NCI-H460 (cell line): Measurements from ENCODE around the gene ESYT2. TPM values are rescaled to one million over a fixed set of nuclear protein-coding genes. Genes with fewer than 3 reads are reported as not detected.
"Not testable (repeated sequence)": the region's sequence is repeated elsewhere in the genome, so short reads cannot be mapped to it uniquely, and the experiment has no call there.

Experiments used
- DNase-seq: peaks from one replicate; pipeline ENCODE4 v3.0.0-alpha.2; 2016; ENCODE audit warnings: low read depth; ENCODE audit errors: extremely low read depth
- polyA plus RNA-seq: library from polyadenylated mRNA; depleted of rRNA; stranded (reverse); fragments of >200 nt; gene quantifications from 2 replicates; pipeline ENCODE4 v1.2.3, GENCODE V29; 2014; cell fraction: nucleus; rRNA removed
- total RNA-seq: library from RNA; depleted of rRNA; stranded (reverse); fragments of >200 nt; shearing (Covaris generic); gene quantifications from 2 replicates; pipeline ENCODE4 v1.2.3, GENCODE V29; 2014; rRNA removed

Gene ESYT2
- total RNA-seq: 124 and 126 TPM in 2 replicates
- polyA plus RNA-seq: 58.0 and 84.6 TPM in 2 replicates

GRCh38 chr7:158829342-158830210 is at the start of gene ESYT2:
ESYT2 (minus strand) TSS chr7:158829509; CDS start chr7:158829418, 91 bp downstream.
- DNase-seq: peak; percentile 95

- DNase-seq: not testable (repeated sequence)
Measured at GRCh38 chr7:158878151-158879079, 49.1 kb upstream of the ESYT2 start.

- no peak for DNase-seq
Measured at GRCh38 chr7:158876984-158877383, 47.7 kb upstream of the ESYT2 start.

DNA sequence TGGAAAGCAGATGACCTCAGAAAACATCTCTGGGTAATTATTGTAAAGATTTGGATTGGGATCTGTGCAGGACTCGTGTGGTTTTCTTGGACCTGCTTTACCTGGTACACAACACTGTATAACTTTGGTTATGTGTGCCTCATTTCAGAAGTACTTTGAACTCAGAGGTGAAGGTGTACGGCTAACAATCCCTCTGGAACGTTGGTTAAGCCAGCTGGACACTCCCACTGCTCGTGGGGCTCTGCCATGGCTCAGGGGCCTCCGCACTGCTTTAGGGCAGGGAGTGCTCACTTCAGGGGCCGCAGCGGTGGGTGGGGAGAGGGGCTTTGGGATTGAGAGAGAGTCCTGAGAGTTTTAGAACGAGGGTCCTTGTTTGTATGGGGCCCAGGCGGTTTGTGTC is 40.6 kb upstream of the ESYT2 start:
- DNase-seq: no peak

DNA sequence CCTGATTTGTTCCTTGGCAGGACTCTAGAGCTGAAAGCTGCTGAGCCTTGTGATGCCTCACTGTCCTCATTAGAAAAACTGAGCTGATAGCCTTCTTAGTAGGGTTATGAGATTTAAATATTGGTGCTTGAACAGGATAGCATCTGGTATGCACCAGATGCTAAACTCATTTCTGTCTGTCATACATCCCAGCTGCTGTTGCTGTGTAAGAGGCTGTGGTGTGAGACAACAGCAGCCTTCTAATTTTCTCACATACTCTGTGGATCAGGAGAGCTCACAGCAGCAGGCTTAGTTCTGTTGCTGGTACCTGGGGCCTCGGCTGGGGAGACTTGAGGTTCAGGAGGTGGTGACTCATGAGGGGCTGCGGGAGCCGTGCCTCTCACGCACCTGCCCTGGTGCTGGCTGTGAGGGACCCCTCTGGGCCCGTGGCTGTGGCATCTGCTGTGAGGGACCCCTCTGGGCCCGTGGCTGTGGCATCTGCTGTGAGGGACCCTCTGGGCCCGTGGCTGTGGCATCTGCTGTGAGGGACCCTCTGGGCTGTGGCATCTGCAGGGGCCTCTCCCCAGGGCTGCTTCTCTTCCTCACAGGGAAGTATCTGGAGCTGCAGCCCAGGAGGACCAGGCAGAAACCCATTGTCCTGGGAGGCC is 39.6 kb upstream of the ESYT2 start:
- no peak for DNase-seq

DNA sequence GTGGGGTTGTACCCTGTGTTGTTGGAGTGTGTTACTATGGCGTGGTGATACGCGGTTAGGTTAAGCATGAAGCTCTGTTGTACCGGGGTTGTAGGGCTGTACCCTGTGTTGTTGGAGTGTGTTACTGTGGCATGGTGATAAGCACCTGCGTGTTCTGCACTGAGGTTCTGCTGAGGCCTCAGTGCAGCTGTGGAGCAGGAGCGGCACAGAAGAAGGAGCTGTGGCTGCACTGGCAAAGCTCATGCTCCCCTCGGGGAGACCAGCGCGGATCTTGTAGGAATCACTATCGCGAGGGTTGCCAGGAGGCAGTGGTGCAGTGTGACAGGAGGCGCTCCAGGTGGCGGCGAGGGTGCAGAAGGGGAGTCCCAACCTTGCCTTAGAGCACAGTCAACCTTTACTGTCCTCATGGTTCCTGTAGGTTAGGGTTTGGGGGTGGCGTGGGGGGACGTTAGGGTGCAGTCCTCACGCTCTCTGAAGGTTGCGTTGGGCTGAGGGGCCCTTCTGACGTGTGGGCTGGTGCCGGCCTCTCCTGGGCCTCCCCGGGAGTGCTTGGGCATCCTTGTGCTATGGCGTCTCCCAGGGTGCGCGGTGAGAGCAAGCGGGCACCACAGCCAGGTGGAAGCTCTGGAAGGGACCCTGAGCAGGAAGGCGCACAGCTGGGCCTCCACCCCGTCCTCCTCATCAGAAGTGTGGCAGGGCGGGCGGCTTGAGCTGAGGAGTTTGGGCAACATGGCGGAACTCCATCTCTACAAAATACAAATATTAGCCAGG is 38.1 kb upstream of the ESYT2 start:
- no peak for DNase-seq

GRCh38 chr7:158865977-158866376 is 36.7 kb upstream of the ESYT2 start:
- no peak for DNase-seq

DNA sequence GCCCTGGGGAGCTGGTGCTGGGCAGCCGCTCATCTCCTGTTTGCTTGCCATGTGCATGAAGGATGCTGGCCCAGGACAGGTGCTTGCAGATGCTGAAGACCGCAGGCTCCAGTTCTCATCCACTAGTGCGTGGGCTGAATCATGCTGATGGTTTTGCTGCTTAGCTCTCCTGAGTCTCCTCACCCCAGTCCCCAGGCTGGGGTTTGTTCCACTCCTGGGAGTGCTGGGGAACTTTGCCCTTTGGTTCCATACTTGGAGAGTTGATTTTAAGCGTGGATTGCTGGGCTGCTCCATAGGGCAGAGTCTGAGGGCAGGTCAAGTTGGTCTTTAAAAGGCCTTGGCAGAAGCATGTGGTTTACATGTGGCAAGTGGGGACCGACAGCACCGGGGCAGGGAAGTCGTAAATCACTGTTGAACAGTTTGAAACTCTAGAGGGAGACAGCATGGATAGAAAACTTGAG is 36.2 kb upstream of the ESYT2 start:
- DNase-seq: no peak

- no peak for DNase-seq
Measured at GRCh38 chr7:158864833-158865232, 35.5 kb upstream of the ESYT2 start.

GRCh38 chr7:158864507-158864820 is 35.2 kb upstream of the ESYT2 start:
- DNase-seq: no peak

DNA sequence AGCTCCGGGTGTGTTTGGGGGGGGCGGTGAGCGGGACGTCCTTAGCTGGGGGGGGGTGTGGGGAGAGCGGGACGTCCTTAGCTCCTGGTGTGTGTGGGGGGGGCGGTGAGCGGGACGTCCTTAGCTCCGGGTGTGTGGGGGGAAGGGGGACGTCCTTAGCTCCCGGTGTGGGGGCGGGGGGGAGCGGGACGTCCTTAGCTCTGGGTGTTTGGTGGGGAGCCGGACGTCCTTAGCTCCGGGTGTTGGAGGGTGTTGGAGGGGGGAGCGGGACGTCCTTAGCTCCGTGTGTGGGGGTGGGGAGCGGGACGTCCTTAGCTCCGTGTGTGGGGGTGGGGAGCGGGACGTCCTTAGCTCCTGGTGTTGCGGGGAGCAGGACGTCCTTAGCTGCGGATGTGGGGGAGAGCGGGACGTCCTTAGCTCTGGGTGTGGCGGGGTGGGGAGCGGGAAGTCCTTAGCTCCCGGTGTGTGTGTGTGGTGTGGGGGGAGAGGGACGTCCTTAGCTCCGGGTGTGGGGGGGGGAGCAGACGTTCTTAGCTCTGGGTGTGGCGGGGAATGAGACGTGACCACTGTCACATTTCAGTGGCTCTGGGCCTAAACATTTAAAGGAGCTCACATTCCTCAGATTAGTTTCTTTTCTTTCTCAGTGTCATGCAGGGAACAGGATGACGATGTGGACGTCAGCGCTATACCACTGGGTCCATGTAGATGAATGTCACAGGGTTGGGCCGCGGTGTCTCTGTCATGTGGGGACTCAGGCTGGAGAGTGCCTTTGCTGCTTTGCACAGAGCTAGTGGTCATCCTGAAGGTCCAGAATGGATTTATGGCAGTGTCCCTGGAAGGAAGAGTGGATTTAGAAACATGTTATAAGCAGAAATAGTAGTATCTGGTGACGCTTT is 34.5 kb upstream of the ESYT2 start:
- peak; percentile 55 for DNase-seq

- DNase-seq: peak; percentile 38
Measured at GRCh38 chr7:158862985-158863610, 33.8 kb upstream of the ESYT2 start.

DNA sequence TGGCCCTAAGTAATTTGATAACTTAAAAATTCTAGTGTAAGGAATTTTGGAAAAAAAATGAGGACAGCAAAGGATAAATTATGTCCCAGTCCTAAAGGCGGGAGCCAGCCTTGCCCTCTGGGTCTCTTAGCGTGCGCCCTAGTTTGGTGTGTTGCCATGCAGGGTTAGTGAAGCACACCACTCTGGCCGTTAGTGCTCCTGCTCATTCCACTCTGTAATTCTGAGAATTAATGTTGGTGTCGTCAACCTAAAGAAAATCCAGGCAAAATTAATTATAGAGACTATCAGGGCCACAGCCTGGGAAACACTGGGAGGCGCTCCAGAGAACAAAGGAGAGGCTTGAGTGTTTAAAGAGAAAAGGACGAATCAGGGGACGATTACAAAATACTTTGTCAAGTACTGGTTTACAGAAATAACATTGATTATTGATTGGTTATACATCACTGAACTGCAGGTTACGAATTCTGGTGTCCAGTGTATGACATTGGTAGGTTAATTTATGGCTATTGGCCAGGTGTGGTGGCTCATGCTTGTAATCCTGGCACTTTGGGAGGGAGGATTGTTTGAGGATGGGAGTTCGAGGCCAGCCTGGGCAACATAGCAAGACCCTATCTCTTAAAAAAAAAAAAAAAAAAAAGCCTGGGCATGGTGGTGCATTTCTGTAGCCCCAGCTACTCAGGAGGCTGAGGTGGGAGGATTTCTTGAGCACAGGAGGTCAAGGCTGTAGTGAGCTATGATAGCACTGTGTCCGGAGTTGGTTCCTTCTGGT is 32.8 kb upstream of the ESYT2 start:
- DNase-seq: no peak

GRCh38 chr7:158861004-158861787 is 31.9 kb upstream of the ESYT2 start:
- no peak for DNase-seq

DNA sequence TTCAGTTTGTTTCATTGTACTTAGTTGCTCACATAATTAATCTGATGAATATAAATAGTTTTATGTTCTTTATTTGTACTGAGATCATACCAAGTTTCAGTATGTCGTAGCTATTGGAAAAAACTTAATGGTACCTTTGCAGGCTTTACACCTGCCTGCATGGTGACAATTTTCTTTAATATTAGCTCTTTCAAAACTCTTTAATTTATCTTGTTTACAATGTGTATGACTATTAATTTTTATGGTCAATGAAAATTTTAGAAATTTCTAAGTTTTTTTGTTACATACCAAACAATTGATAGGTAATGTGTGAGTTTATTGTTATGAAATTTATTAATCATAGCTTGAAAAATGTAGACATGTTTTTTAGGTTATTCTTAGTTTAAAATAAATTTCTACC is 31.1 kb upstream of the ESYT2 start:
- DNase-seq: no peak

DNA sequence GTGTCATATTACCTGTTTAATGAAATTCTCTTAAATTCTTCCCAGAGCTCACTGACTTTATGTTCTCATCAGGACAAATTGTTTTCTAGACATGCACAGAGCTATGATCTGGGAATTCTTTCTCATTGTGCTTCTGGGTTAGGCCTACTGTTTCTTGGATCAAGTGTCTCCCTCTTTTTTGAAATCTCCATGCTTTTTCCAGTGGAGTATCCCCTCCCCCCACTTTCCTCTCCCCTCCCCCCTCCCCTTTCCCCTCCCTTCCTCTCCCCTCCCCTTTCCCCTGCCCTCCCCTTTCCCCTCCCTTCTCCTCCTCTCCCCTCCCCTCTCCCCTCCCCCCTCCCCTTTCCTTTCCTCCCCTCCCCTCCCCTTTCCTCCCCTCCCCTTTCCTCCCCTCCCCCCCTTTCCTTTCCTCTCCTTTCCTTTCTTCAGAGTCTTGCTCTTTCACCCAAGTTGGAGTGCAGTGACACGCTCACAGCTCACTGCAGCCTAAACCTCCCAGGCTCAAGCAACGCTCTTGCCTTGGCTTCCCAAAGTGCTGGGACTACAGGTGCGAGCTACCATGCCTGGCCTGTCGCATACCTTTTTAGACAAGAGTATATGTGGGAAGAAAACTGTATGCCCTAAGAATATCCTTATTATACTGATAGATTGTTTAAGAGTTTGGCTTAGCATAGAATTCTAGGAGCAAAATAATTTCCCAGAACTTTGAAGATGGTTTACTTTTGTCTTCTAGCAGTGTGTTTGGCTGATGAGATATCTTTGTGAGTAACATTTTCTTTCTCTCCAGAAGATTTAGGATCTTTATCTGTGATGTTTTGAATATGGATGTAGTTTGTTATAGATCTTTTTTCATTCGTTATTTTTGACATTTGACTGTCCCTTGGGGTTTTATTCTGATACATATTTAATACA is 29.5 kb upstream of the ESYT2 start:
- DNase-seq: peak; percentile 16
